ENCODE results near the gene NFS1.

The NFS1 gene

DNA sequence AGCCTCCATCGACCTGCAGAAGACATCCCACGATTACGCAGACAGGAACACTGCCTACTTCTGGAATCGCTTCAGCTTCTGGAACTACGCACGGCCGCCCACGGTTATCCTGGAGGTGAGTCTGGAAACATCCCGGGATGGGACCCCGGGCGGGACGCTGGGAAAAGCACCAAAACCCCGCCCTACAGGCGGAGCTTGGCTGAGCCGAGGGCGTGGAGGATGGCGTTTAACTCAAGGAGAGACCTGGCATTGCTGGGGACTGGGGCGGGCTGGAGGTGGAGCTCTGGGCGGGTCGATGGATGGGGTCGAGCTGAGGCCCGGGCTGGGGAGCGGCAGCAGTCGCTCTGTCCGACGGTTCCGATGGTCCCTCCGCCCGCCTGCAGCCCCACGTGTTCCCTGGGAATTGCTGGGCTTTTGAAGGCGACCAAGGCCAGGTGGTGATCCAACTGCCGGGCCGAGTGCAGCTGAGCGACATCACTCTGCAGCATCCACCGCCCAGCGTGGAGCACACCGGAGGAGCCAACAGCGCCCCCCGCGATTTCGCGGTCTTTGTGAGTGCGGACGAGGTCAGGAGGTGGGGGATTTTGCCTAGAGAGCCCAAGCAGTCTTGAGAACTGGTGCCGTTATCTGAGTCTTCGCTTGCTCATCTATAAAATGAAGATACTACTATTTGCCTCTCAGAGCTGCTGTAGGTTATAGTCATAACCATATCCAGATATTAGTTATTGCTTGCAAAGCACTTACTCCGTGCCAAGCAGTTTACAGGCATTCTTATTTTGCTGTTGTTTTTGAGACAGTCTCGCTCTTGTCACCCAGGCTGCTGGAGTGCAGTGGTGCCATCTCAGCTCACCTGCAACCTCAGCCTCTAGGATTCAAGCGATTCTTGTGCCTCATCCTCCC is 79.7 kb downstream of the NFS1 start:
- no peaks in the 10 kb centered on the region for H3K27me3 ChIP-seq (replicated peaks; ENCODE audit: control insufficient read depth, insufficient read depth, low read length)
- DNase-seq (ENCODE audit: extremely low read depth, insufficient read length): peak; percentile 87
- peak; percentile 74 for TF ChIP-seq CTCF (IDR thresholded peaks at IDR 0.05; ENCODE audit: insufficient read depth, low read length, poor library complexity, severe bottlenecking)
- H3K4me3 ChIP-seq (replicated peaks; ENCODE audit: low read depth, low read length): peak overlapping the region; percentile 74
- H3K36me3 ChIP-seq (ENCODE audit: control insufficient read depth, insufficient read depth, low read length): no peaks in the 10 kb centered on the region; the same call in 1 of the 2 replicates

GRCh38 chr20:35618263-35619131 is 80.7 kb downstream of the NFS1 start:
- no peak for TF ChIP-seq CTCF (IDR thresholded peaks at IDR 0.05; ENCODE audit: insufficient read depth, low read length, poor library complexity, severe bottlenecking)
- Histone ChIP-seq H3K4me3 (replicated peaks; ENCODE audit: low read depth, low read length) (peak overlapping the region; percentile 74), H3K27me3 (replicated peaks; ENCODE audit: control insufficient read depth, insufficient read depth, low read length) (no peaks in the 10 kb centered on the region), H3K36me3 (ENCODE audit: control insufficient read depth, insufficient read depth, low read length) (no peaks in the 10 kb centered on the region; the same call in 1 of the 2 replicates)
- no peak for DNase-seq (ENCODE audit: extremely low read depth, insufficient read length)
